Nephron (organoid): Measurements from ENCODE around the gene FEZ2.

Source experiments
- H3K27ac Mint-ChIP-seq, 3 experiments: 2 replicates each; pipeline ENCODE4 v1.8.0; 2020; ENCODE audit warnings: mixed read lengths in 3 of 3, mild to moderate bottlenecking in 2 of 3, moderate library complexity in 1 of 3
- H3K27me3 Mint-ChIP-seq: 2 replicates; pipeline ENCODE4 v1.8.0; 2021; ENCODE audit warnings: low read depth, mild to moderate bottlenecking, moderate library complexity, mixed read lengths
- H3K36me3 Mint-ChIP-seq: 2 replicates; pipeline ENCODE4 v1.8.0; 2020; ENCODE audit warnings: low read depth, mixed read lengths
- H3K4me1 Mint-ChIP-seq: 2 replicates; pipeline ENCODE4 v1.8.0; 2020; ENCODE audit warnings: mixed read lengths
- H3K4me3 Mint-ChIP-seq, 3 experiments: 2 replicates each; pipeline ENCODE4 v1.8.0; 2020; ENCODE audit warnings: mild to moderate bottlenecking in 3 of 3, mixed read lengths in 3 of 3, moderate library complexity in 2 of 3
- H3K9me3 Mint-ChIP-seq: 2 replicates; pipeline ENCODE4 v1.8.0; 2020; ENCODE audit warnings: mixed read lengths
- TF ChIP-seq, protein P1 (sequence below), 3 experiments: fragments of 200-600 bp; sonication (generic); IDR thresholded peaks; one replicate each; pipeline ENCODE4 v1.5.0; 2021; ENCODE audit warnings: antibody characterized with exemption in 3 of 3; ENCODE audit not compliant: unreplicated experiment in 3 of 3

FEZ2 gene

DNA sequence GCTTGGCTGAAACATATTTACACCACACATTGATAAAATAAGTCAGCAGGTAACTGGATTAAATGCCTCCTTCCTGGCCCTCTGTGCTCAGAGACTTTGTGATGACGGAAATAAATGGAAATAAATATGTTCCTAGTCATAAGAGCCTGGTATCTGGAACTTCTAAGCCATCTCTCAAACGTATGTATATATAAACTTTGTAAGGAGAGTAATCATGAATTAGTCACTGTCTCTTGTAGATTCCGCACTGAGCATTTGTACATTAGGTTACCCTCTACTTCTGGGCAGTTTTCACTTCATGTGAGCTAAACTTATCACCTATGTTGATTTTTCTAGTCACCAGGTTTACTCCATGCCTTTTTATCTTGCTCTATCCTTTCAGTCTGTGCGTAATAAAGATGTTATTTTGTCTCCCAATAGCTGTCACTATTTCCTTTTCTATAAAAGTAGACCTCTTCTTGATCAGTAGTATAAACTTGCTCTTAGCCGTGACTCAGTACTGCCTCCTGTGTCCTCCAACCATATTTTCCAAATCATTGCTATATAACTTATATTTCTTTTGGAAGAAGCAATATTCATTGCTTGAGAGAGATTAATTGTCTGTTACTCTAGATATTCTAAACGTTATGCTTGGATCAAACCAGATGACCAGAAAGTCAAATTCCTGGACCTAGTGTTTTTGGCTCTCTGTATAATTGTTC lies 53.2 kb downstream of the FEZ2 start:
- H3K4me3 Mint-ChIP-seq: no peak overlapping the region
- H3K36me3 Mint-ChIP-seq: peaks cover 56% of the 10 kb centered on the region
- TF ChIP-seq, protein P1, sequence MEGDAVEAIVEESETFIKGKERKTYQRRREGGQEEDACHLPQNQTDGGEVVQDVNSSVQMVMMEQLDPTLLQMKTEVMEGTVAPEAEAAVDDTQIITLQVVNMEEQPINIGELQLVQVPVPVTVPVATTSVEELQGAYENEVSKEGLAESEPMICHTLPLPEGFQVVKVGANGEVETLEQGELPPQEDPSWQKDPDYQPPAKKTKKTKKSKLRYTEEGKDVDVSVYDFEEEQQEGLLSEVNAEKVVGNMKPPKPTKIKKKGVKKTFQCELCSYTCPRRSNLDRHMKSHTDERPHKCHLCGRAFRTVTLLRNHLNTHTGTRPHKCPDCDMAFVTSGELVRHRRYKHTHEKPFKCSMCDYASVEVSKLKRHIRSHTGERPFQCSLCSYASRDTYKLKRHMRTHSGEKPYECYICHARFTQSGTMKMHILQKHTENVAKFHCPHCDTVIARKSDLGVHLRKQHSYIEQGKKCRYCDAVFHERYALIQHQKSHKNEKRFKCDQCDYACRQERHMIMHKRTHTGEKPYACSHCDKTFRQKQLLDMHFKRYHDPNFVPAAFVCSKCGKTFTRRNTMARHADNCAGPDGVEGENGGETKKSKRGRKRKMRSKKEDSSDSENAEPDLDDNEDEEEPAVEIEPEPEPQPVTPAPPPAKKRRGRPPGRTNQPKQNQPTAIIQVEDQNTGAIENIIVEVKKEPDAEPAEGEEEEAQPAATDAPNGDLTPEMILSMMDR (IDR thresholded peaks at IDR 0.05; ENCODE audit: unreplicated experiment in 3 of 3): peak in 1 of 3 experiments; percentile 13
- no peak overlapping the region for H3K27ac Mint-ChIP-seq
- H3K9me3 Mint-ChIP-seq: no peaks in the 10 kb centered on the region
- no peaks in the 10 kb centered on the region for H3K27me3 Mint-ChIP-seq
- H3K4me1 Mint-ChIP-seq: peaks cover 5% of the 10 kb centered on the region

DNA sequence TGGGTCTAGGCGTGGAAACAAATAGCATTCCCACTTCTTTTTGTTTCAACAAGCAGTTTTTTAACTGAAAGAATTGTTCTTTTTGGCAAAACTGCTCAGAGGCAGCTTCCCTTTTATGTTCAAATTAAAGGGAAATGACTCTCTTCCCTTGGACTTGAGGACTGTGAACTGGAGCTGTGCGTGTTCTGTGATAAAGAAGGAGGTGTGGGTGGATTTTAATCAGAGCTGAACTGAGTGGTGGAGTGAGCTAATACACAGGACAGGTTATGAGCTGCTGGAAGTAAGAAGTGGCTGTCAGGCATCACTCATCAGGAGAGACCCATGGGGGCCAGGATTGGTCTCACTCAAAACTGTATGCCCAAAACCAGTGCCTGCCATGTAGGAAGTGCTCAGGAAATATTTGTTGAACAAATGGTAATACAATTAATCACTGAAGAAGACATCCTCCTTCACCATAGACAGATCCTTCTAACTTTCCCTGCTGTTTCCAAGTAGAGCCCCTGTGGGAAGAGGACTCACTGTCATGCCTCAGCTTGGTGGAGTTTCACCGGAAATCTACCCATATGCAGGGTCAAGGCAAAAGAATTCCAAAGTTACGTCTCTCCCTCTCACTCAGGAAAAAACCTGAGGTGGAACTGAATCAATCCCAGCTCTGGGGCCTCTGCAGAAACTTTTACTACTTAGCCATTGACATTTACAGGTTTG lies 55.9 kb downstream of the FEZ2 start:
- TF ChIP-seq, protein P1 (IDR thresholded peaks at IDR 0.05; ENCODE audit: unreplicated experiment in 3 of 3): no peak
- H3K4me3 Mint-ChIP-seq: no peak overlapping the region
- no peaks in the 10 kb centered on the region for H3K9me3 Mint-ChIP-seq
- no peaks in the 10 kb centered on the region for H3K4me1 Mint-ChIP-seq
- H3K36me3 Mint-ChIP-seq: peaks cover 46% of the 10 kb centered on the region
- H3K27ac Mint-ChIP-seq: peak overlapping the region in 1 of 3 experiments; percentile 22
- no peaks in the 10 kb centered on the region for H3K27me3 Mint-ChIP-seq

DNA sequence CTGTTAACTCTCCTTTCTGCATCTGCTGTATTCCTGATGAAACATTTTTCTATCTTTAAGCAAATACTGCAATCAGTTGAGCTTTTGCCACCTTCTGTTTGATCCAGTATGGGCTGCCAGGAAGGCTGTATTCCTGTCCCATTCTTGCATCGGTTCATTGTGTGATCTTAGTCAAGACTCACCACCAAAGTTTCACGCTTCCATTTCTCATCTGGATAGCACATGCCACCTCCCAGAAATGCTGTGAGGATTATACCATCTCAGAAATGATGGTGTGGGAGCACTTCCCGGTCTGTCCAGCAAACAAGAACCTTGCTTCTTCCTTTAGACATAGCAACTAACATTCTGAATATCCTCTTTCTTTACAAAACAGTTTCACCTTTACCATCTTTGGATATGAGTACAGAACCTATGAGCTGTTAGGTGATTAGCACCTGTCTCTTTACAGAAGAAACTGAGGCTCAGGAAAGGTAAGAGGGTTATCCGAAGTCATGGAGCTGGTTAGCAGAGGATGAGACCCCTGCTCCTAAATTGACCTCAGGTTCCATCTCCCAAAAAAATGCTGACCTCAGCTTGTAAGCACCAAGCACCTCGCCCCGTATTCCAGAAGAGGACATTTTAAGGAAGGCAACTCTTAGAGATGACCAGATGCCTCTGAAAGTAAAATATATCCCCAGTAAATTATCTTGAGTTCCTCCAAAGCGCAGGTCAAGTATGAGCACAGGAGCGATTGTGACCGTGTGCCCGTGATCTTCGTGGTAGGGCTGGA lies 56.8 kb downstream of the FEZ2 start:
- Mint-ChIP-seq H3K9me3 (no peaks in the 10 kb centered on the region), H3K27ac (no peak overlapping the region), H3K36me3 (peaks cover 48% of the 10 kb centered on the region), H3K4me3 (no peak overlapping the region), H3K4me1 (no peaks in the 10 kb centered on the region), H3K27me3 (no peaks in the 10 kb centered on the region)
- TF ChIP-seq, protein P1 (IDR thresholded peaks at IDR 0.05; ENCODE audit: unreplicated experiment in 3 of 3): no peak

DNA sequence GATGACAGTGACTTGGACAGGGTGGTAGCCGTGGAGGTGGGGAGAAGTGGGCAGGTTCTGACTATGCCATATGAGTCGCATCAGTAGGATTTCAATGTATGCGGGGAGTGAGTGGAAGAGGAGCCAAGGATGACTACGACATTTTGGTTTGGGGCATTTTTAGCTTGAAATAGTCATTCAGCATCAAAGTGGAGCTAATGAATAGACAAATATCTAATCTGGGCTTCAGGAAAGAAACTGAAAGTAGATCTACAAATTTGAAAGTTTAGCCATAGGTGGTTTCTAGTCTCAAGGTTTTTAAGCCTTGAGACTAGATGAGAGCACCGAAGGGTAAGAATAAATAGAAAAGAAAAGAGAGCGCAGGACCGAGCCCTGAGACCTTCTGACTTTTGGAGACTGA lies 58.3 kb downstream of the FEZ2 start:
- no peak overlapping the region for H3K4me3 Mint-ChIP-seq
- TF ChIP-seq, protein P1 (IDR thresholded peaks at IDR 0.05; ENCODE audit: unreplicated experiment in 3 of 3): no peak
- no peaks in the 10 kb centered on the region for H3K4me1 Mint-ChIP-seq
- peaks cover 36% of the 10 kb centered on the region for H3K36me3 Mint-ChIP-seq
- H3K27me3 Mint-ChIP-seq: no peaks in the 10 kb centered on the region
- no peak overlapping the region for H3K27ac Mint-ChIP-seq
- no peaks in the 10 kb centered on the region for H3K9me3 Mint-ChIP-seq

DNA sequence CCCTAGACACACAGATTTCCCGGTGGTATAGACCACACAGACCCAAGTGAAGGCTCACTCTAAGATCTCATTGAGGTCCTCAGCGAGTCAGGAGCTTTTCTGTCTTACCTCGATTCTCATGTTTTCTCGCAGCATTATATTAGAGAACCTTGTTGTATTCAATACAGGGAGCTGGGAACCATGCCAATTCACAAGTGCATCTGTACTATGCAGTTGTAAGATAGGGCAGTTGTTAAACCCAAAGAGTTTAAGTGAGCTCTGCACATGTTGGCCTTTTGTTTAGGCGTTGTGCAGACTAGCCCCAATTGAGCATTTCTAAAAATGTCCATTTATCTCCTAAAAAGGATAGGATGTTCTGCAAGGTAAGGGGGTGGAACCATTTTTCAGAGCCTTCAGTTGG lies 59.6 kb downstream of the FEZ2 start:
- H3K9me3 Mint-ChIP-seq: no peaks in the 10 kb centered on the region
- H3K27ac Mint-ChIP-seq: no peak overlapping the region
- no peaks in the 10 kb centered on the region for H3K4me1 Mint-ChIP-seq
- TF ChIP-seq, protein P1 (IDR thresholded peaks at IDR 0.05; ENCODE audit: unreplicated experiment in 3 of 3): no peak
- no peaks in the 10 kb centered on the region for H3K27me3 Mint-ChIP-seq
- H3K4me3 Mint-ChIP-seq: no peak overlapping the region
- peaks cover 33% of the 10 kb centered on the region for H3K36me3 Mint-ChIP-seq
